Neuronal stem cell (in vitro differentiated cells): Measurements from ENCODE around the gene KCNJ12.

Source experiments
- DNase-seq: peaks from one replicate; pipeline ENCODE4 v3.0.0-alpha.2; 2013; ENCODE audit warnings: low spot score
- H2AFZ ChIP-seq: one replicate; pipeline ENCODE4 v1.6.1; 2013; ENCODE audit warnings: mild to moderate bottlenecking, low read length, inconsistent platforms
- H2AK5ac ChIP-seq: 2 replicates; pipeline ENCODE4 v1.6.1; 2013; ENCODE audit warnings: low read depth, mild to moderate bottlenecking, inconsistent platforms, low read length, moderate library complexity, mixed read lengths
- H2BK120ac ChIP-seq: 2 replicates; pipeline ENCODE4 v1.6.1; 2013; ENCODE audit warnings: low read depth, mild to moderate bottlenecking, inconsistent platforms, low read length, moderate library complexity, mixed read lengths
- H2BK12ac ChIP-seq: one replicate; pipeline ENCODE4 v1.6.1; 2013; ENCODE audit warnings: low read length, inconsistent platforms
- H2BK15ac ChIP-seq: 2 replicates; pipeline ENCODE4 v1.6.1; 2013; ENCODE audit warnings: mild to moderate bottlenecking, low read length, inconsistent platforms, mixed read lengths
- H2BK5ac ChIP-seq: one replicate; pipeline ENCODE4 v1.6.1; 2013; ENCODE audit warnings: inconsistent platforms, mild to moderate bottlenecking, low read length, moderate library complexity
- H3K14ac ChIP-seq: one replicate; pipeline ENCODE4 v1.6.1; 2013; ENCODE audit warnings: low read length, inconsistent platforms
- H3K18ac ChIP-seq: 2 replicates; pipeline ENCODE4 v1.6.1; 2013; ENCODE audit warnings: low read length, inconsistent platforms
- H3K23ac ChIP-seq: 2 replicates; pipeline ENCODE4 v1.6.1; 2013; ENCODE audit warnings: low read depth, mild to moderate bottlenecking, mixed read lengths, low read length, inconsistent platforms; ENCODE audit not compliant: poor library complexity
- H3K27ac ChIP-seq: replicated peaks from 3 replicates; pipeline ENCODE4 v1.5.1; 2013; ENCODE audit warnings: low read length, inconsistent platforms
- H3K27me3 ChIP-seq, 3 experiments: 2 replicates each; pipeline ENCODE4 v1.6.1; 2013; ENCODE audit warnings: low read length in 3 of 3, mild to moderate bottlenecking in 2 of 3, inconsistent platforms in 1 of 3, low read depth in 1 of 3, mixed read lengths in 1 of 3, moderate library complexity in 1 of 3; ENCODE audit not compliant: control insufficient read depth in 3 of 3, insufficient read depth in 3 of 3
- H3K36me3 ChIP-seq, 2 donors: replicated peaks in 1 of 2; 2 replicates each; pipeline ENCODE4 v1.6.1; 2013; ENCODE audit warnings: low read length in 2 of 2; ENCODE audit not compliant: control insufficient read depth in 2 of 2, insufficient read depth in 2 of 2
- H3K4ac ChIP-seq: 2 replicates; pipeline ENCODE4 v1.6.1; 2013; ENCODE audit warnings: inconsistent platforms, mild to moderate bottlenecking, low read length, moderate library complexity
- H3K4me1 ChIP-seq, 2 donors: 1 replicate in 1 of 2; 2 replicates in 1 of 2; pipeline ENCODE4 v1.6.1; 2013; ENCODE audit warnings: low read length in 2 of 2, low read depth in 1 of 2; ENCODE audit not compliant: control insufficient read depth in 2 of 2, insufficient read depth in 1 of 2
- H3K4me2 ChIP-seq: one replicate; pipeline ENCODE4 v1.6.1; 2013; ENCODE audit warnings: mild to moderate bottlenecking, low read length, inconsistent platforms; ENCODE audit not compliant: insufficient read depth, poor library complexity, severe bottlenecking
- H3K4me3 ChIP-seq, 2 donors: 2 replicates each; pipeline ENCODE4 v1.5.1; 2013; ENCODE audit warnings: low read length in 2 of 2, mild to moderate bottlenecking in 2 of 2, inconsistent platforms in 1 of 2, moderate library complexity in 1 of 2
- H3K79me1 ChIP-seq: one replicate; pipeline ENCODE4 v1.6.1; 2013; ENCODE audit warnings: low read depth, mild to moderate bottlenecking, inconsistent platforms, low read length, moderate library complexity
- H3K9ac ChIP-seq: one replicate; pipeline ENCODE4 v1.6.1; 2013; ENCODE audit warnings: mild to moderate bottlenecking, low read depth, low read length, inconsistent platforms; ENCODE audit not compliant: poor library complexity
- H3K9me3 ChIP-seq, 2 donors: replicated peaks in 1 of 2; 2 replicates each; pipeline versions ENCODE3 to v1.6.1; 2013; ENCODE audit warnings: low read length in 2 of 2, mild to moderate bottlenecking in 2 of 2, inconsistent platforms in 1 of 2, low read depth in 1 of 2, mixed read lengths in 1 of 2, moderate library complexity in 1 of 2; ENCODE audit not compliant: control insufficient read depth in 2 of 2, insufficient read depth in 1 of 2
- H4K8ac ChIP-seq: one replicate; pipeline ENCODE4 v1.6.1; 2013; ENCODE audit warnings: low read depth, mild to moderate bottlenecking, inconsistent platforms, low read length, moderate library complexity
- H4K91ac ChIP-seq: one replicate; pipeline ENCODE4 v1.6.1; 2013; ENCODE audit warnings: low read length, low read depth, mild to moderate bottlenecking, inconsistent platforms; ENCODE audit not compliant: poor library complexity
- WGBS, 2 donors: extraction: QIAGEN DNeasy Blood & Tissue Kit; methylation state at CpG; one replicate each; pipeline ENCODE4 v1.1.7; 2013; ENCODE audit warnings: missing lambda C conversion rate in 2 of 2, mixed read lengths in 1 of 2; ENCODE audit not compliant: insufficient read length in 2 of 2, insufficient replicate concordance in 1 of 2; ENCODE audit errors: extremely low coverage in 2 of 2; 5-methylcytosine and 5-hydroxymethylcytosine counted together

Gene KCNJ12

DNA sequence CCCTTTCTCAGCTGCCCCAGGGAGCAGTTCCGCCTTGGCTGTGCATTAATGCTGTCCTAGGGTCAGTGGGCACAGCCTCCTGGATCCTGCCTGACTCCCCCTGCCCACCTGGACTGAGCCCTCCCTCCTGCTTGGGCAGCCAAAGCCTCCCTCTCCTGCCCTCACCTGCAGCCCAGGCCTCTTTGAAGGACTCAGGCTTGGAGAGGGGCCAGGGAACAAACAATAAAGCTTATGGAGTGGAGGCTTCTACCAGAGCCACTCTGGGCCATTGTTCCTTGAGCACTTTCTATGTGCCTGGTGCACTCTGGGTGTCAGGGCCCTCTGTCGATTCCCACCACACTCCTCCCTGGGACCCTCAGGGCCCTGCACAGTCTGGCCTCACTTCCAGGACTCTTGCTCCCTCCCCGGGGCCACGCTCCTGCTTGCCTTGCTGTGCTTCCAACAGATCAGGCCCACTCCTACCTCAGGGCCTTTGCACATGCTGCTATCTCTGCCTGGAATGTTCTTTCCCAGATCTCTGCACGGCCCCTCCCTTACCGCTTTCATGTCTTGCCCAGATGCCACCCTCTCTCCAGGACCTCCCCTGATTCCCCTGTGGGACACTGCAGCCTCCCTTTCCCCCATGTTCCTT is 5.0 kb downstream of the KCNJ12 start:
- Histone ChIP-seq H3K9ac (no peak overlapping the region), H4K8ac (no peak overlapping the region), H3K27me3 (peaks cover 10 to 56% (median 23%) of the 10 kb centered on the region in 3 experiments), H2BK120ac (no peak overlapping the region), H3K9me3 (no peaks in the 10 kb centered on the region), H3K79me1 (peaks cover 2% of the 10 kb centered on the region), H2BK5ac (no peak overlapping the region), H3K4me3 (no peak overlapping the region), H3K27ac (no peak overlapping the region), H2BK12ac (peak overlapping the region; percentile 47), H3K18ac (peak overlapping the region; percentile 60), H4K91ac (no peak overlapping the region), H3K23ac (no peak overlapping the region), H3K14ac (no peak overlapping the region), H3K4me2 (no peak overlapping the region), H3K4ac (peak overlapping the region; percentile 10), H2AFZ (no peak overlapping the region), H3K36me3 (peaks cover 0 to 3% of the 10 kb centered on the region in 2 donors), H2BK15ac (peak overlapping the region; percentile 93), H2AK5ac (peak overlapping the region; percentile 81), H3K4me1 (peaks cover 9 to 23% of the 10 kb centered on the region in 2 donors)
- DNase-seq = no peak
- no CpG with 5 or more reads among the region's 6 CpGs for WGBS, 2 donors

DNA sequence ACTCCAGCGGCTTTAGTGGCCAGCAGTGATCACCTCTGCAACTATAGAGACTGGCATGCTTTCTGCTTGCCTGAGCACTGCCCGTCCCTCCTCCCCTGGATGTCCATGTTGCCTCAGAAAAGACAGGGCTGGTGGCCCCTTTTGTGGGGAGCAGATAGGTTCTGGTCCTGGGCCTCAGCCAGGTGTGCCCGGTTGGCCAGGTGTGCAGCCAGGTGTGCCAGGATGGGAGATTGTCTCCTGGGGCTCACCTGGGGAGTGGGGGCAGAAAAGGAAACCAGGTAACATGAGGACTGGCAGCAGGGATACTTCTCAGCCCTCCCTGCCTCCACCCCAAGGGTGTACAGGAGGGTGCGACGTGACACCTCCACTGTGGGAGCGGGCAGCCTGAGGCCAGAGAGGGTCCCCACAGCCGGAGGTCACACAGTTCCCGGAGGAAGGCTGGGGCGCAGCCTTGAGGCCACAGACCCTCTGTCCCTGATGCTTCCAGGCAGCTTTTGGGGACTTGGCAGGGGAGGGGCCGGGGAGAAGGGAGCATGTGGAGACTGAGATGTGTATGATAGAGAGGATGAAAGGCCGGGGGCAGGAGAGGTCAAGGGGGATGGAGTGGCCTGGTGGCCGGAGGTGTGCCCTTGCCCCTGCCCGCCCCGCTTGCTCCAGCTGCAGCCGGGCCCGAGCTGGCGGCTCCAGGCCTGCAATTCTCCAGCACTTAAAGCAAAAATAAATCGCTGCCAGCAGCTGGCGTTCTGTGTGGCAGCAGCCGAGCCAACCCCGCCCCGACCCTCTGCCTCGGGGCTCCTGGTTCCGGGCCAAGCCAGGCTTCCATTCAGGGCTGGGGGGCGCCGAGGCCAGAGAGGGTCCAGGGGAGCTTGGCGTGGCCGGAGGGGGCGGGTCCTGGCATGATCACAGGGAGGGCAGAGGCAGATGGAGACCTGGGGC is 6.7 kb downstream of the KCNJ12 start:
- no CpG with 5 or more reads among the region's 29 CpGs for WGBS, 2 donors

DNA sequence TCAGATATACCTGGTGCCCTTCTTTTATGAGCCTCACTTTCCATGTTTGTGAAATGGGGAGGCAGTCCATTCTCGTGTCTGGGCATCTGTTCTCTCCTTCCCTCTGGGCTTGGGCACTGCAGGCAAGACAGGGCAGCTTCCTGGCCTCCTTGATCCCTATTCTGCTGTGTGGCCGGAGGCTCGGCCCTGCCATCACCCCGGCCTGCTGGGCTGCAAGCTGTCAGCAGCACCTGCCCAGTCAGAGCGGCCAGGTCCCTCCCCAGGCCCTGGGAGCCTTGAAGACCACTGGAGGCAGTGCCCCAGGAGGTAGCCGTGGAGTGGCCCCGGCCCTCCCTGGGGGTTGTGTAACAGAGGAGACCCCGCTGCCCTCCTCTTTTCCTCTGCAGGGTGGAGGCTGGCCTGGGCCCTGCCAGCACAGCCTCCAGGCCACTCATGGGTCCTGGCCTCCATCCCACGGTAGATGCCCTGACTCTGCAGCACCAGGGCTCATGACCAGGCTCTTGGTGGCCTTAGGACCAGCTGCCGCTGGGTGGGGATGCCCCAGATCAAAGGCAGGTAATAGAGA is 9.2 kb downstream of the KCNJ12 start:
- no peak for DNase-seq
- no peak overlapping the region for H3K23ac ChIP-seq
- H2BK15ac ChIP-seq = peak overlapping the region; percentile 46
- H3K36me3 ChIP-seq = peaks cover 0 to 3% of the 10 kb centered on the region in 2 donors
- peaks cover 2% of the 10 kb centered on the region for H3K79me1 ChIP-seq
- H2AFZ ChIP-seq = no peak overlapping the region
- no peak overlapping the region for H3K4me3 ChIP-seq
- no peak overlapping the region for H3K27ac ChIP-seq
- peak overlapping the region; percentile 89 for H2AK5ac ChIP-seq
- no peak overlapping the region for H3K4me2 ChIP-seq
- H4K8ac ChIP-seq = no peak overlapping the region
- no peak overlapping the region for H3K4ac ChIP-seq
- H3K9ac ChIP-seq = no peak overlapping the region
- H3K14ac ChIP-seq = no peak overlapping the region
- no CpG with 5 or more reads among the region's 10 CpGs for WGBS, 2 donors
- peaks cover 0 to 25% (median 0%) of the 10 kb centered on the region in 3 experiments for H3K27me3 ChIP-seq
- no peak overlapping the region for H2BK120ac ChIP-seq
- H3K18ac ChIP-seq = peak overlapping the region; percentile 35
- H2BK5ac ChIP-seq = no peak overlapping the region
- peaks cover 5 to 23% of the 10 kb centered on the region in 2 donors for H3K4me1 ChIP-seq
- no peak overlapping the region for H4K91ac ChIP-seq
- H2BK12ac ChIP-seq = peak overlapping the region; percentile 30
- no peaks in the 10 kb centered on the region for H3K9me3 ChIP-seq

More for the DNA sequence above, 6.7 kb downstream of the KCNJ12 start:
- Histone ChIP-seq H3K4me3 (no peak overlapping the region), H2BK120ac (no peak overlapping the region), H3K4ac (no peak overlapping the region), H2AK5ac (peak overlapping the region; percentile 53), H4K8ac (no peak overlapping the region), H2BK12ac (peak overlapping the region; percentile 60), H3K4me1 (peaks cover 6 to 24% of the 10 kb centered on the region in 2 donors), H3K36me3 (peaks cover 0 to 3% of the 10 kb centered on the region in 2 donors), H3K79me1 (peaks cover 2% of the 10 kb centered on the region), H3K27ac (no peak overlapping the region), H3K23ac (no peak overlapping the region), H2BK15ac (peak overlapping the region; percentile 39), H2BK5ac (no peak overlapping the region), H3K18ac (peak overlapping the region; percentile 84), H2AFZ (no peak overlapping the region), H3K4me2 (no peak overlapping the region), H3K27me3 (peaks cover under 1 to 40% (median 12%) of the 10 kb centered on the region in 3 experiments), H3K9me3 (no peaks in the 10 kb centered on the region), H3K9ac (no peak overlapping the region), H4K91ac (no peak overlapping the region), H3K14ac (peak overlapping the region; percentile 99)
- DNase-seq = no peak
